Activated naive CD4-positive, alpha-beta T cell treated with anti-CD3 and anti-CD28 coated beads, Interleukin-2, amount 50 U/mL, for 24 hours (primary cell): ENCODE measurements around the gene TPST1.
"Not testable (repeated sequence)": the region's sequence is repeated elsewhere in the genome, so short reads cannot be mapped to it uniquely, and the experiment has no call there.

Experiments used
- H3K27ac Mint-ChIP-seq: one replicate; pipeline ENCODE4 v1.8.0; 2021; ENCODE audit warnings: mild to moderate bottlenecking, mixed read lengths
- H3K27me3 Mint-ChIP-seq: one replicate; pipeline ENCODE4 v1.8.0; 2021; ENCODE audit warnings: mixed read lengths
- H3K36me3 Mint-ChIP-seq: one replicate; pipeline ENCODE4 v1.8.0; 2021; ENCODE audit warnings: mixed read lengths
- H3K4me1 Mint-ChIP-seq: one replicate; pipeline ENCODE4 v1.8.0; 2021; ENCODE audit warnings: mixed read lengths
- H3K4me3 Mint-ChIP-seq: one replicate; pipeline ENCODE4 v1.8.0; 2021; ENCODE audit warnings: mild to moderate bottlenecking, mixed read lengths
- H3K9me3 Mint-ChIP-seq: one replicate; pipeline ENCODE4 v1.8.0; 2021; ENCODE audit warnings: mixed read lengths

Gene TPST1

DNA sequence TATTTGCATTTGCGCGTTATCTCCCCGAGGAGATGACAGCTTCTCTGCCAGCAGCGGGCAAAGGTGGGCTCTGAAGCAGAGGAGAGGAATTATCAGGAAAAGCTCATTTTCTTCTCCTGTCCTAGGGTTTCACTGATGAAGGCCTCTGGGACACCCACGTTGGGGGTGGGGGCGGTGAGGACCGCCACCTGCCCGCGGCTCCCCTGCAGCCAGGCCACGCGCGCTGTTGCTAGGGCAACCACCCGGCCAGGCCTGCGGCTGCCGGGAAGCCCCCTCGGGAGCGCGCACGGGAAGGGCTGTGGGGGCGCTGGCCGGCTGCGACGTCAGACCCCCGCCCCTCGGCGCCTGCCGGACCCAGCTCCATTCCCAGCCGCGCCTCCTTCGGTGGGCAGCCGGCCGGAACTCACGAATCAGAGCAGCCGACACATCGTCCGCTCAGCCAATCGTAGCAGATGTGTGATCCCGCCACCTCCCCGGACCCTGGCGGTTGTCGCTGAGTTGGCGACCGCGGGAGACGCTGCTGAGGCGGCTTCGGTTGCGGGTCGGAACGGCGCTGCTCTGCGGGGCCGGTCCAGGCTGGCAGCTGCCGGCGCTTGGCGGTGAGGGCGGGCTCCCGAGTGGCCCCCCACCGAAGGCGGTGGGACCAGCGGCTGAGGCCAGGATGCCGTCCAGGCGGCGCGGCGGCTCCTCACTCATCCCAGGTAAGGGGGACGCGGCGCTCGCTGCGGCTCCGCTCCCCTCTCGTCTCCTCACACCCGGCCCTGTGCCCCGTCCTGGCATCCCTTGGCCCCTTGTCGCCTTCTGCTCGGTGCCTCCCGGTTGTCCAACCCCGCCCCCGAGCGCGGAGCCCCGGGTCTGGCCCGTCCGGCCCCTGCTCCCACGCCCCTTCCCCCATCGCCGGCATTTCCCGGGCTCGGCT, at the start of gene TPST1:
TPST1 (plus strand) TSS at position 513 of the 919 bp plus-strand sequence. CDS start 35,092 bp downstream, outside the sequence.
- H3K27ac Mint-ChIP-seq = peak within 1 kb of the TSS; percentile 43
- H3K4me3 Mint-ChIP-seq = peak within 1 kb of the TSS; percentile 86
- no peaks in the 10 kb centered on the region for H3K36me3 Mint-ChIP-seq
- H3K9me3 Mint-ChIP-seq = no peaks in the 10 kb centered on the region
- H3K27me3 Mint-ChIP-seq = no peaks in the 10 kb centered on the region
- peaks cover 49% of the 10 kb centered on the region for H3K4me1 Mint-ChIP-seq

DNA sequence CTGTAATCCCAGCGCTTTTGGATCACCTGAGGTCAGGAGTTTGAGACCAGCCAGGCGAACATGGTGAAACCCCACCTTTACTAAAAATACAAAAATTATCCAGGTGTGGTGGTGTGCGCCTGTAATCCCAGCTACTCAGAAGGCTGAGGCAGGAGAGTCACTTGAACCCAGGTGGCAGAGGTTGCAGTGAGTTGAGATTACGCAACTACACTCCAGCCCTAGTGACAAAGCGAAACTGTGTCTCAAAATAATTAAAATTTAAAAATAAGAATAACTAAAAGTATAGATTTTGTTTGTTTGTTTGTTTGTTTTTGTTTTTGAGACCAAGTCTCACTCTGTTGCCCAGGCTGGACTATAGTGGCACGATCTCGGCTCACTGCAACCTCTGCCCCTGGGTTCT, 49.1 kb upstream of the TPST1 start:
- not testable (repeated sequence) for H3K4me3 Mint-ChIP-seq, H3K27me3 Mint-ChIP-seq, H3K27ac Mint-ChIP-seq, H3K9me3 Mint-ChIP-seq, H3K4me1 Mint-ChIP-seq
- H3K36me3 Mint-ChIP-seq = peaks cover 31% of the 10 kb centered on the region

DNA sequence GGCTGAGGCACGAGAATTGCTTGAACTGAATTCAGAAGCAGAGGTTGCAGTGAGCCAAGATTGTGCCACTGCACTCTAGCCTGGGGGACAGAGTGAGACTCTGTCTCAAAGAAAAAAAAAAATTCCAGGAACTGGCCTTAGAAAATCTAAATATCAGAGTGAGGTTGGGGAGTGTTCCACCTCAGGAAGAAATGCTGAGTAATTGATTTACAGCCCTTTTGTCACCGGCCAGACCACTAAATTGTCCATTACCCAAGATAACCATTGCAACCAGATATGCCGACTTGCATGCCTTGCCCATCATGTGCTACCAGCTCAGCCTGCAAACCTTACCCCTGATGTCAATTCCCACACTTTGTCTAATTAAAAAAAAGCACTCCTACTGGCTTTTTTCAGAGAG, 48.1 kb upstream of the TPST1 start:
- H3K27ac Mint-ChIP-seq = no peak overlapping the region
- H3K4me1 Mint-ChIP-seq = no peaks in the 10 kb centered on the region
- H3K4me3 Mint-ChIP-seq = no peak overlapping the region
- no peaks in the 10 kb centered on the region for H3K27me3 Mint-ChIP-seq
- H3K9me3 Mint-ChIP-seq = no peaks in the 10 kb centered on the region
- peaks cover 31% of the 10 kb centered on the region for H3K36me3 Mint-ChIP-seq

DNA sequence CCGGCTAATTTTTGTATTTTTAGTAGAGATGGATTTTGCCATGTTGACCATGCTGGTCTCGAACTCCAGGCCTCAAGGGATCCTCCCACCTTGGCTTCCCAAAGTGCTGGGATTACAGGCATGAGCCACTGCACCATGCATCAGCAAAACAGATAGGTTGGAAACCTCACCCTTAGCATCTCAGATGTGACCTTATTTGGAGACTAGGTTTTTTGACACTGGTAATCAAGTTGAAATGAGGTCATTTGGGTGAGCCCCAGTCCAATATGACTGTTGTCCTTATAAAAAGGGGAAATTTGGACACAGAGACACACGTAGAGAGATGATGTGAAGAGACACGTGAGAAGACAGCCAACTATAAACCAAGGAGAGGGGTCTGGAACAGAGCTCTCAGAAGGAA, 42.5 kb upstream of the TPST1 start:
- Mint-ChIP-seq H3K36me3 (peaks cover 11% of the 10 kb centered on the region), H3K4me1 (no peaks in the 10 kb centered on the region), H3K27ac (no peak overlapping the region), H3K27me3 (no peaks in the 10 kb centered on the region), H3K9me3 (no peaks in the 10 kb centered on the region), H3K4me3 (no peak overlapping the region)

DNA sequence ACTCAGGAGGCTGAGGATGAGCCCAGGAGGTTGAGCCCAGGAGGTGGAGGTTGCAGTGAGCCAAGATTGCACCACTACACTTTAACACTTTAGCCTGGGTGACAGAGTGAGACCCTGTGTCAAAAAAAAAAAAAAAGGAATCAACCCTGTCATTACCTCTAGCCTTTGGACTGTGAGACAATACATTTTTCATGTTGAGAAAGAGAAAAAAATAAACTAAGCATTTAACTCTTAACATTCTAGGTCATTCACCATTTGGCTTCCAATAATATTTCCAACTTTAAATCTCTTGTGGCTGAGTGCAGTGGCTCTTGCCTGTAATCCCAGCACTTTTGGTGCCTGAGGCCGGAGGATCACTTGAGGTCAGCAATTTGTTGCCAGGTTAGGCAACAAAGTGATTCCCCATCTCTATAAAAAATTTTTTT, 41.9 kb upstream of the TPST1 start:
- H3K36me3 Mint-ChIP-seq = peaks cover 8% of the 10 kb centered on the region
- H3K4me1 Mint-ChIP-seq = peaks cover 3% of the 10 kb centered on the region
- H3K27me3 Mint-ChIP-seq = no peaks in the 10 kb centered on the region
- H3K4me3 Mint-ChIP-seq = no peak overlapping the region
- no peaks in the 10 kb centered on the region for H3K9me3 Mint-ChIP-seq
- no peak overlapping the region for H3K27ac Mint-ChIP-seq

DNA sequence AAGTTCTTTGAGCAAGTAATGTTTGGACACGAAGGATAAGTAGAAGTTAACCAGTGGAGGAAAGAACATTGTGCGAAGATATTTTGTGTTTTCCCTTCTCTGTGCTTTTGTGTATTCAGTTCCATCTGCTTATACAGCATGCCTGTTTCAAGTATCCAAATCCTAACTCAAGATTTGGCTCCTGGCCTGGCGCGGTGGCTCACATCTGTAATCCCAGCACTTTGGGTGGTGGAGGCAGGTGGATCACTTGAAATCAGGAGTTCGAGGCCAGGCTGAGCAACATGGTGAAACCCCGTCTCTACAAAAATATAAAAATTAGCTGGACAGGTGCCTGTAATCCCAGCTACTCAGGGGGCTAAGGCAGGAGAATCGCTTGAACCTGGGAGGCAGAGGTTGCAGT, 40.8 kb upstream of the TPST1 start:
- no peak overlapping the region for H3K4me3 Mint-ChIP-seq
- H3K4me1 Mint-ChIP-seq = peaks cover 3% of the 10 kb centered on the region
- no peaks in the 10 kb centered on the region for H3K27me3 Mint-ChIP-seq
- no peak overlapping the region for H3K27ac Mint-ChIP-seq
- H3K9me3 Mint-ChIP-seq = no peaks in the 10 kb centered on the region
- H3K36me3 Mint-ChIP-seq = peaks cover 4% of the 10 kb centered on the region

DNA sequence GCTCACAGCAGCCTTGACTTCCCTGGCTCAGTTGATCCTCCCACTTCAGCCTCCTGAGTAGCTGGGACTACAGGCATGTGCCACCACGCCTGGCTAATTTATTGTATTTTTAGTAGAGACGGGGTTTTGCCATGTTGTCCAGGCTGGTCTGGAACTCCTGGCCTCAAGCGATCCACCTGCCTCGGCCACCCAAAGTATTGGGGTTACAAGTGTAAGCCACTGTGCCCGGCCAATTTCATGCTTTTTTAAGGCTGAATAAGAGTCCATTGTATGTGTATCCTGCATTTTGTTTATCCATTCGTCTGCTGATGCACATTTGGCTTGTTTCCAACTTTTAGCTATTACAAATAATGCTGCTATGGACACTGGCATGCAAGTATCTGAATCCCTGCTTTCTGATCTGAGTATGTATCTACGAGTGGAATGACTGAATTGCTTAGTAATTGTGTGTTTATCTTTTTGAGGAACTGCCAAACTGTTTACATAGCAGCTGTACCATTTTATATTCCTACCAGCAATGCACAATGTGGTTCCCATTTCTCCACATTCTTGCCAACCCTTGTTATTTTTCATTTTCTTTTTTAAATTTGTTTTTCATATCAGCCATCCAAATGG, 37.3 kb upstream of the TPST1 start:
- Mint-ChIP-seq H3K9me3 (no peaks in the 10 kb centered on the region), H3K4me1 (peaks cover 3% of the 10 kb centered on the region), H3K4me3 (no peak overlapping the region), H3K27me3 (peaks cover 1% of the 10 kb centered on the region), H3K36me3 (no peaks in the 10 kb centered on the region), H3K27ac (no peak overlapping the region)

DNA sequence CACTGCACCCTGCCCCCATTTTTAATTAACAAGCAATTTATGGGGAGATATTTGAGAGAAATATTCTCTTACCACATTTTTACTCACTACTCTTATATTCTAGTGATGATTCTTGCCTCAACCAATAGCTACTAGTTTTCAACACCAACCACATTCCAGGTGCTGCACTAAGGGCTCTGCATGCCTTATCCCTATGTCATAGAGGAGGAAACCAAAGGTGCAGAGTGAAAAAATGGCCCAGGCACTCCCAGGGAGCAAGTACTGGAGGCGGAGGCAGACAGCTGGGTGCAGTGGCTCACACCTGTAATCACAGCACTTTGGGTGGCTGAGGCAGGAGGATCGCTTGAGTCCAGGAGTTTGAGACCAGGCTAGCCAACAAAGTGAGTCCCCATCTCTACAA, 35.5 kb upstream of the TPST1 start:
- Mint-ChIP-seq H3K27ac (no peak overlapping the region), H3K4me1 (peaks cover 7% of the 10 kb centered on the region), H3K4me3 (no peak overlapping the region), H3K27me3 (peaks cover 1% of the 10 kb centered on the region), H3K36me3 (no peaks in the 10 kb centered on the region), H3K9me3 (no peaks in the 10 kb centered on the region)

DNA sequence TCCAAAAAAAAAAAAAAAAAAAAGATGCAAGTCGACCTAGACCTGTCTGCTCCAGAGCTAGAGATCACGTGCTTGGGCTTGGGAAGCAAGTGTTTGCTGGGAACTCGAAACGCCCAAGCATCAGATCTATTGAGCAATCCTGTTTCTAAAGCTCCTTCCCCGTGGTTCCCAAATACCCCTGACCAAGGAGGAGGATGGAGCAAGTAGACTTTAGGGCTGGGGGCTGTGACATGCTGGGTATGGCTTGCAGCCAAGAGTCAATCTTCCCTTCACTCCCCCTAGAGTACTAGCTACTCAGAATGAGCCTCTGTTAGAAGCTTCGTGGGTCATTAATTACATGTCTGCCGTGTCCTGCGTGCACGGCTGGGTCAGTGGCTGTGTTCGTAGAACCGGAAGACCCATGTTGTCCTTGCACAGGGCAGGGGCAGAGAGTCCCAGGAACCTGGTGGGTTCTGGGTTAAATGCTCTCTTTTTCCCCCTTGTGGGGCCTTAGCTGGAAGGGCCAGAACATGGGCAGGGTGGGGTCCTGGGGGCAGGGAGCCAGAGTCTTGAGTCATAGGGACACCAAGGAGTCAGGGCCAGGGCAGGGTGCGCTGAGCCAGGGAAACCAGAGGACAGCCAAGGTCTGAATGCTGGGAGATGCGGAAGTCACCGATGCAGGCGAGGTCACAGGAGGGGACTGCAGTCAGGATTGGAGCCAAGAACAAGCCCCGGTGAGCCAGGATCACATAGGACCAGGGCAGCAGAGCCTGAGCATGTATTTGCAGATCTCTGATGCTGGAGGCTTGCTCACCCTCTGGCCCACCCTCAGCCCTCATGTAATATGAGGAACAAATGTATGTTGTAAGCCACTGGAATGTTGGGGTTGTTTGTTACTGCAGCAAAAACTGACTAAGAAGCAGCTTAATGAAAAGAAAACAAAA, 34.6 kb upstream of the TPST1 start:
- Mint-ChIP-seq H3K27me3 (peaks cover 1% of the 10 kb centered on the region), H3K4me3 (no peak overlapping the region)

DNA sequence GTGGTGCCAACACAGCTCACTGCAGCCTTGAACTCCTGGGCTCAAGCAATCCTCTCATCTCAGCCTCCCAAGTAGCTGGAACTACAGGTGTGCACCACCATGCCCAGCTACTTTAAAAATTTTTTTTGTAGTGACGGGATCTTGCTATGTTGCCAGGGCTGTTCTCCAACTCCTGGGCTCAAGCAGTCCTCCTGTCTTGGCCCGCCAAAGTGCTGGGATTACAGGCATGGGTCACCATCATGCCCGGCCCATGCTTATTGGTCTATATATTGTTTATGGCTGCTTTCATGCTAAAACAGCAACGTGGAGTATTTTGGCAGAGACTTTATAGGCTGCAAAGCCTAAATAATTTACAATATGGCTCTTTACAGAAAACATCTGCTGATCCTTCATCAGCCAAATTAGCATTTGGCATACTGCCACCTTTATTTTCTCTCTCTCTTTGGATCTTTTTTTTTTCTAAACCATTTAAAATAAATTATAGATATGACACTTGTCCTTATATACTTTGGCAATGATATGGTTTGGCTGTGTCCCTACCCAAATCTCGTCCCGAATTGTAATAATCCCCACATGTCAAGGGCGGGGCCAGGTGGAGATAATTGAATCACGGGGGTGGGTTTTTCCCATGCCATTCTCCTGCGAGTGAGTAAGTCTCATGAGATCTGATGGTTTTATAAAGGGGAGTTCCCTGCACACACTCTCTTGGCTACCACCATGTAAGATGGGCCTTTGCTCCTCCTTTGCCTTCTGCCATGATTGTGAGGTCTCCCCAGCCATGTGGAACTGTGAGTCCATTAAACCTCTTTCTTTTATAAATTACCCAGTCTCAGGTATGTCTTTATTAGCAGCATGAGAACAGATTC, 32.4 kb upstream of the TPST1 start:
- H3K36me3 Mint-ChIP-seq, H3K4me3 Mint-ChIP-seq, H3K9me3 Mint-ChIP-seq, H3K4me1 Mint-ChIP-seq, H3K27me3 Mint-ChIP-seq, H3K27ac Mint-ChIP-seq: not testable (repeated sequence)

More for the DNA sequence above, 34.6 kb upstream of the TPST1 start:
- H3K4me1 Mint-ChIP-seq = peaks cover 7% of the 10 kb centered on the region
- no peaks in the 10 kb centered on the region for H3K36me3 Mint-ChIP-seq
- no peaks in the 10 kb centered on the region for H3K9me3 Mint-ChIP-seq
- no peak overlapping the region for H3K27ac Mint-ChIP-seq

DNA sequence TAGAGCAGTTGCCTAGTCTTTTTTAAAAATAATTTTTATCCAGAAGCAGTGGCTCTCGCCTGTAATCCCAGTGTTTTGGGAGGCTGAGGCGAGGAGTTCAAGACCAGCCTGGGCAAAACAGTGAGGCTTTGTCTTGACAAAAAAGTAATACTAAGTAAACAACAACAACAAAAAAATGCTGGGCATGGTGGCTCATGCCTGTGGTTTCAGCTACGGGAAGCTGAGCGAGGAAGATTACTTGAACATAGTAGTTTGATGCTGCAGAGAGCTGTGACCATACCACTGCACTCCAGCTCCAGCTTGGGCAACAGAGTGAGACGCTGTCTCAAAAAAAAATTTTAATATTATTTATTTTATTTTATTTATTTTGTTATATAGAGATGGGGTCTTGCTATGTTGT, 31.3 kb upstream of the TPST1 start:
- H3K27ac Mint-ChIP-seq = no peak overlapping the region
- H3K4me3 Mint-ChIP-seq = no peak overlapping the region
- H3K27me3 Mint-ChIP-seq = peaks cover 1% of the 10 kb centered on the region
- peaks cover 4% of the 10 kb centered on the region for H3K4me1 Mint-ChIP-seq
- H3K36me3 Mint-ChIP-seq = no peaks in the 10 kb centered on the region
- no peaks in the 10 kb centered on the region for H3K9me3 Mint-ChIP-seq

DNA sequence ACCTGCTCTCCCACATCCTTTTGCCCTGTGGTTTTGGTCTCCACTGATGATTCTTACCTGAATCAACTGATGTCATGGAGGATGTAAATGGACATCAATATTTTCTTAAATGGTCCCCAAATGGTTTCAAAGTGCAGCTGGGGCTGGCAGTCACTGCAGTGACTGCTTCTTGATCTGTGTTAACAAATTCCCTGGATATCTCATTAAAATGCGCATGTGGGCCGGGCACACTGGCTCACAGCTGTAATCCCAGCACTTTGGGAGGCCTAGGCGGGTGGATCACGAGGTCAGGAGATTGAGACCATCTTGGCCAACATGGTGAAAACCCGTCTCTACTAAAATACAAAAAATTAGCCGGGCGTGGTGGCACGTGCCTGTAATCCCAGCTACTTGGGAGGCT, 30.1 kb upstream of the TPST1 start:
- H3K36me3 Mint-ChIP-seq, H3K27me3 Mint-ChIP-seq, H3K4me1 Mint-ChIP-seq, H3K4me3 Mint-ChIP-seq, H3K27ac Mint-ChIP-seq, H3K9me3 Mint-ChIP-seq: not testable (repeated sequence)

DNA sequence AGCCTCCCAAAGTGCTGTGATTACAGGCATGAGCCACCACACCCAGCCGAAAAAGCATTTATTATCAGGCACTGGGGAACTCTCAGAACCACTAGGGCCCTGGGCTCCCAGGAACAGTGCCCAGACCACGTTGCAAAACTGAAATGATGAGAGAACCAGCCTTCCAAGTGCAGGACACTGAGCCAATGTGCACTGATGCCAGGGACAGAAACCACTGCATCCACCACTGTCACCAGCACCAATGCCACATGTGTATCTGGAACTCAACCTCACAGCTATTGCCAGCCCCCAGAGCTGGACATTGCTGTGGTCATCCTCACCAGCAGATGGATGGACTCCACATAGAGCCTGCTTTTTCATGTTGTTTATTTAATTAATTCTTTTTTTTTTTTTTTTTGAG, 28.2 kb upstream of the TPST1 start:
- Mint-ChIP-seq H3K4me3 (no peak overlapping the region), H3K36me3 (no peaks in the 10 kb centered on the region), H3K4me1 (peaks cover 4% of the 10 kb centered on the region), H3K9me3 (no peaks in the 10 kb centered on the region), H3K27me3 (no peaks in the 10 kb centered on the region), H3K27ac (no peak overlapping the region)

DNA sequence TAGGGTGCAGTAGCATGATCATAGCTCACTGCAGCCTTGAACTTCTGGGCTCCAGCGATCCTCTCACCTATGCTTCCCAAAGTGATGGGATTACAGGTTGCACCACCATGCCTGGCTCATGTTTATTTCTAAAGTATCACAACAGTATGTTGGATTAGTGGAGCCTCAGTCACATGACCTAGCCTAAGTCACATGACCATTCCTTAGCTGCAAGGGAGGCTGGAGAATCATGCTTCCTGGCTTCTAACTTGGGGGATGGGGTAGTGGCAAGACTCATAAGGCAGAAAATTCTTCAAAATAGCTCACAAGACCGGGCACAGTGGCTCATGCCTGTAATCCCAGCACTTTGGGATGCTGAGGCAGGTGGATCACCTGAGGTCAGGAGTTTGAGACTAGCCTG, 26.9 kb upstream of the TPST1 start:
- Mint-ChIP-seq H3K27me3 (no peaks in the 10 kb centered on the region), H3K36me3 (no peaks in the 10 kb centered on the region), H3K27ac (no peak overlapping the region), H3K9me3 (no peaks in the 10 kb centered on the region), H3K4me3 (no peak overlapping the region), H3K4me1 (peaks cover under 1% of the 10 kb centered on the region)

DNA sequence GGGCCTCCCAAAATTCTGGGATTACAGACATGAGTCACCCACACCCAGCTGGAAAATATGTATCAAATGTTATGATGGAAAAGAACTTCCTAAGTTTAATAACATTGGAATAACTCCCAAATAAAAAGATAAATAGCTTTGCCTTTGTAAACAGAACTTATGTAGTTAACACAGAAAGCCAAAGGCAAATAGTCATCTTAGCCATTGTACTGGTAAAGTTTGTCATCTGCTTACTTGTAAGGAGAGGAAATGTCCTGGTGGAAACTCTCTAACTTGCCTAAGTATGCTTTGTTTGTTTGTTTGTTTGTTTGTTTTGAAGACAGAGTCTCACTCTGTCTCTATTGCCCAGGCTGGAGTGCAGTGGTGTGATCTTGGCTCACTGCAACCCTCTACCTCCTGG, 23.8 kb upstream of the TPST1 start:
- Mint-ChIP-seq H3K27me3 (no peaks in the 10 kb centered on the region), H3K36me3 (peaks cover 1% of the 10 kb centered on the region), H3K9me3 (no peaks in the 10 kb centered on the region), H3K4me3 (no peak overlapping the region), H3K27ac (no peak overlapping the region), H3K4me1 (no peaks in the 10 kb centered on the region)
